ENCODE results near the gene AKT3. TPM values are rescaled to one million over a fixed set of nuclear protein-coding genes. Genes with fewer than 3 reads are reported as not detected.

The AKT3 gene
- total and polyA plus RNA-seq, 2 of the 8 experiments (the other 6 are each of a cell fraction or from before 2014, with no cell fraction given), result 6.0 to 36.4 TPM

- Histone ChIP-seq H4K8ac (ENCODE audit: extremely low read depth, insufficient read depth, low read length) (no peak overlapping the region), H3K4ac (replicated peaks; ENCODE audit: insufficient read length, low read depth, low read length) (no peak overlapping the region), H2BK12ac (ENCODE audit: low read depth, low read length) (0 out of 2 replicates have a peak overlapping the region, but pooled peaks have one; percentile 3), H4K91ac (replicated peaks; ENCODE audit: insufficient read length, low read length) (no peak overlapping the region), H3K79me1 (ENCODE audit: low read depth, low read length) (no peaks in the 10 kb centered on the region), H3K36me3 (ENCODE audit: control insufficient read depth in 2 of 4, insufficient read depth in 4 of 4, low read length in 3 of 4) (no peaks in the 10 kb centered on the region), H3K4me3 (ENCODE audit: extremely low read depth in 1 of 4, insufficient read depth in 2 of 4, low read depth in 3 of 4, low read length in 4 of 4) (no peak overlapping the region), H3K27ac (ENCODE audit: low read depth, low read length) (no peak overlapping the region), H4K20me1 (replicated peaks in 1 of 2; ENCODE audit: control insufficient read depth in 1 of 2, insufficient read depth in 2 of 2, low read length in 2 of 2) (no peaks in the 10 kb centered on the region), H3K23me2 (ENCODE audit: low read depth, low read length) (no peaks in the 10 kb centered on the region), H2AFZ (ENCODE audit: low read length) (no peak overlapping the region), H2BK120ac (replicated peaks; ENCODE audit: low read depth, low read length) (no peak overlapping the region), H3K79me2 (ENCODE audit: control insufficient read depth in 1 of 2, insufficient read depth in 2 of 2, low read length in 2 of 2) (no peaks in the 10 kb centered on the region), H3K9me3 (ENCODE audit: insufficient read depth in 2 of 2, low read depth in 1 of 2, low read length in 1 of 2) (0 out of 4 replicates have a peak, but pooled peaks cover 0 to 4% of the 10 kb centered on the region in 2 experiments), H3K23ac (ENCODE audit: insufficient read length) (no peak overlapping the region), H2BK20ac (ENCODE audit: low read length) (no peak overlapping the region), H3K9ac (replicated peaks in 1 of 4; ENCODE audit: extremely low read depth in 1 of 4, low read depth in 3 of 4, low read length in 3 of 4) (no peak overlapping the region), H2BK15ac (ENCODE audit: low read length) (no peak overlapping the region), H3K14ac (ENCODE audit: insufficient read length) (no peak overlapping the region), H3K4me1 (replicated peaks in 1 of 4; ENCODE audit: control insufficient read depth in 3 of 4, insufficient read depth in 4 of 4, low read length in 3 of 4) (no peaks in the 10 kb centered on the region), H4K5ac (ENCODE audit: insufficient read length, low read depth, low read length) (no peak overlapping the region), H2BK5ac (ENCODE audit: low read depth, low read length) (no peak overlapping the region; the same call in 1 of the 2 replicates), H2AK5ac (ENCODE audit: low read depth, low read length) (no peak overlapping the region), H3K4me2 (ENCODE audit: insufficient read depth in 1 of 2, low read depth in 2 of 2, low read length in 2 of 2) (no peak overlapping the region), H3K27me3 (replicated peaks in 1 of 4; ENCODE audit: control insufficient read depth in 3 of 4, extremely low read depth in 1 of 4, insufficient read depth in 3 of 4, low read length in 3 of 4) (no peaks in the 10 kb centered on the region), H3K18ac (ENCODE audit: extremely low read depth, low read length) (no peak overlapping the region), H3K56ac (replicated peaks; ENCODE audit: insufficient read length, low read depth, low read length) (no peak overlapping the region)
- 87% methylated on average over 5 of the region's 5 CpGs; no CpG with 5 or more reads in 1 of the 2 experiments for WGBS, 2 experiments (ENCODE audit: extremely low coverage in 1 of 2, insufficient coverage in 1 of 2, insufficient read length in 1 of 2, insufficient replicate concordance in 2 of 2, low coverage in 1 of 2, low lambda C conversion rate in 2 of 2, missing lambda C conversion rate in 1 of 2)
- POLR2A ChIA-PET (ENCODE audit: partially characterized antibody), result no interaction called here
- no peak for DNase-seq (ENCODE audit: low read depth in 1 of 2, low spot score in 2 of 2)
- FAIRE-seq, result no peak
- CTCF ChIA-PET (ENCODE audit: partially characterized antibody), result interaction anchor here (0.8 to 1.3 kb wide), 2 partner anchors 14 to 180 kb away, joined by 3 to 5 read pairs; no protein-coding TSS in a partner anchor
- TF ChIP-seq GABPA (IDR thresholded peaks at IDR 0.05; ENCODE audit: borderline replicate concordance, insufficient read depth, low read length) (no peak), EP300 (IDR thresholded peaks at IDR 0.05; ENCODE audit: borderline replicate concordance in 1 of 2, low read depth in 2 of 2, low read length in 2 of 2) (no peak), CHD2 (IDR thresholded peaks at IDR 0.05; ENCODE audit: low read length) (no peak)
Observed at GRCh38 chr1:243523766-243524165, 326.3 kb downstream of the AKT3 start.

Measured in H1 (cell line).